HepG2 (cell line): Measurements from ENCODE around the gene EMC1. TPM values are rescaled to one million over a fixed set of nuclear protein-coding genes. Genes with fewer than 3 reads are reported as not detected.

Experiments
- EP300 ChIP-seq, 3 experiments: sonication (generic) in 1 of 3; formaldehyde crosslinking in 1 of 3; IDR thresholded peaks; 2 replicates each; pipeline versions ENCODE4 v1.5.1 to v1.6.1; 2011 to 2020; ENCODE audit warnings: low read depth in 2 of 3, low read length in 2 of 3, borderline replicate concordance in 1 of 3, improper control_type of control experiment in 1 of 3, mild to moderate bottlenecking in 1 of 3, missing genetic modification reagents in 1 of 3, moderate library complexity in 1 of 3
- HNRNPH1 ChIP-seq: fragments of 200-400 bp; formaldehyde crosslinking; optimal IDR thresholded peaks from 2 replicates; pipeline ENCODE3; 2017; ENCODE audit warnings: mild to moderate bottlenecking, low read depth, low read length
- RAD51 ChIP-seq: fragments of 450-650 bp; IDR thresholded peaks from 2 replicates; pipeline ENCODE4 v1.6.1; 2016; ENCODE audit warnings: borderline replicate concordance
- RNF2 ChIP-seq: fragments of 450-650 bp; conservative IDR thresholded peaks from 2 replicates; pipeline ENCODE4 v1.6.1; 2016; ENCODE audit warnings: low read depth
- ZFP41 ChIP-seq: sonication (generic); formaldehyde crosslinking; IDR thresholded peaks from 2 replicates; pipeline ENCODE4 v1.4.0; 2020; ENCODE audit warnings: mild to moderate bottlenecking, missing genetic modification reagents, borderline replicate concordance
- ZNF207 ChIP-seq: fragments of 450-650 bp; IDR thresholded peaks from 2 replicates; pipeline ENCODE4 v1.6.1; 2016; ENCODE audit warnings: antibody characterized with exemption, borderline replicate concordance
- ZNF644 ChIP-seq: IDR thresholded peaks from 2 replicates; pipeline ENCODE4 v1.6.1; 2016; ENCODE audit warnings: low read depth
- ZNF652 ChIP-seq: IDR thresholded peaks from 2 replicates; pipeline ENCODE4 v1.6.1; 2016; ENCODE audit warnings: low read depth, borderline replicate concordance
- polyA plus RNA-seq, 8 experiments: library from polyadenylated mRNA; depleted of rRNA in 3 of 8; stranded (reverse) in 7 of 8; unstranded in 1 of 8; fragments of >200 nt; fragmentation: Illumina TruSeq in 4 of 8; extraction: Trizol in 4 of 8; gene quantifications; 2 replicates each; pipeline versions ENCODE4 v1.2.1 to v1.2.3, GENCODE V29; 2011 to 2016; ENCODE audit warnings: low read depth in 4 of 8, missing spikeins in 1 of 8, mixed read lengths in 1 of 8; ENCODE audit not compliant: insufficient read depth in 1 of 8
- total RNA-seq, 5 experiments: library from RNA; depleted of rRNA; stranded (reverse); fragments of >200 nt; fragmentation: Illumina TruSeq; extraction: Trizol; gene quantifications; 2 replicates each; pipeline ENCODE4 v1.2.3, GENCODE V29; 2016; ENCODE audit warnings: low read depth in 1 of 5
- TF ChIP-seq, protein P1 (sequence below), 2 experiments: sonication (generic) in 1 of 2; formaldehyde crosslinking in 1 of 2; IDR thresholded peaks; 2 replicates each; pipeline versions ENCODE4 v1.4.0 to v1.6.1; 2018 to 2020; ENCODE audit warnings: missing genetic modification reagents in 2 of 2, borderline replicate concordance in 1 of 2, low read depth in 1 of 2, mild to moderate bottlenecking in 1 of 2, missing biosample characterization in 1 of 2
- TF ChIP-seq, protein P2 (sequence below): sonication (generic); formaldehyde crosslinking; IDR thresholded peaks from 2 replicates; pipeline ENCODE4 v1.4.0; 2020; ENCODE audit warnings: mild to moderate bottlenecking, missing genetic modification reagents, borderline replicate concordance

EMC1 gene
- total and polyA plus RNA-seq, 2 of the 13 experiments (the other 11 are each of a cell fraction or from before 2014, with no cell fraction given): 38.0 to 61.3 TPM

DNA sequence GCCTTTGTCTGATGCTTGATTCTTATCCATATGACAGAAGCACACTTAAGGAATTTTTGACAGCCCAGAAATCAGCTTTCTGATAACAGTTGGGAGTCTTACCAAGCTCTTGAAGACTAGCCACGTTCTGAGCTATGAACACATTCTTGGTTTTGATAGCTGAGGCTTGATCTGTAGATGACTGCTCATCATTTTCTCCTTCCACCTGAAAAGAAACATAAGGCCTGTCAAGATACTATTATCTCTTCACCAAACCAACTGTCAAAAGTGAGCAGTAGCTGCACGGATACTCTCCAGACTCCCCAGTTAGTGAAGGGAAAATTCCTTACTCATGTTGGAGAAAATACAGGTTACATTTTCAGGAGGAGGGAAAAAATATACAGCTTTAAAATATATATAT is 53.5 kb downstream of the EMC1 start (continued):
- TF ChIP-seq, protein P1, sequence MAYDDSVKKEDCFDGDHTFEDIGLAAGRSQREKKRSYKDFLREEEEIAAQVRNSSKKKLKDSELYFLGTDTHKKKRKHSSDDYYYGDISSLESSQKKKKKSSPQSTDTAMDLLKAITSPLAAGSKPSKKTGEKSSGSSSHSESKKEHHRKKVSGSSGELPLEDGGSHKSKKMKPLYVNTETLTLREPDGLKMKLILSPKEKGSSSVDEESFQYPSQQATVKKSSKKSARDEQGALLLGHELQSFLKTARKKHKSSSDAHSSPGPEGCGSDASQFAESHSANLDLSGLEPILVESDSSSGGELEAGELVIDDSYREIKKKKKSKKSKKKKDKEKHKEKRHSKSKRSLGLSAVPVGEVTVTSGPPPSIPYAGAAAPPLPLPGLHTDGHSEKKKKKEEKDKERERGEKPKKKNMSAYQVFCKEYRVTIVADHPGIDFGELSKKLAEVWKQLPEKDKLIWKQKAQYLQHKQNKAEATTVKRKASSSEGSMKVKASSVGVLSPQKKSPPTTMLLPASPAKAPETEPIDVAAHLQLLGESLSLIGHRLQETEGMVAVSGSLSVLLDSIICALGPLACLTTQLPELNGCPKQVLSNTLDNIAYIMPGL (CRISPR knock-in tag; IDR thresholded peaks at IDR 0.05; ENCODE audit: borderline replicate concordance in 1 of 2, low read depth in 1 of 2): no peak
- TF ChIP-seq RNF2 (no peak), ZFP41 (no peak), ZNF644 (CRISPR knock-in tag) (no peak), EP300 (IDR thresholded peaks at IDR 0.05; ENCODE audit: low read depth in 2 of 2, low read length in 2 of 2) (no peak), EP300 (CRISPR knock-in tag; IDR thresholded peaks at IDR 0.05; ENCODE audit: borderline replicate concordance) (no peak), ZNF207 (no peak), HNRNPH1 (no peak), RAD51 (no peak), ZNF652 (CRISPR knock-in tag) (no peak)
- TF ChIP-seq, protein P2, sequence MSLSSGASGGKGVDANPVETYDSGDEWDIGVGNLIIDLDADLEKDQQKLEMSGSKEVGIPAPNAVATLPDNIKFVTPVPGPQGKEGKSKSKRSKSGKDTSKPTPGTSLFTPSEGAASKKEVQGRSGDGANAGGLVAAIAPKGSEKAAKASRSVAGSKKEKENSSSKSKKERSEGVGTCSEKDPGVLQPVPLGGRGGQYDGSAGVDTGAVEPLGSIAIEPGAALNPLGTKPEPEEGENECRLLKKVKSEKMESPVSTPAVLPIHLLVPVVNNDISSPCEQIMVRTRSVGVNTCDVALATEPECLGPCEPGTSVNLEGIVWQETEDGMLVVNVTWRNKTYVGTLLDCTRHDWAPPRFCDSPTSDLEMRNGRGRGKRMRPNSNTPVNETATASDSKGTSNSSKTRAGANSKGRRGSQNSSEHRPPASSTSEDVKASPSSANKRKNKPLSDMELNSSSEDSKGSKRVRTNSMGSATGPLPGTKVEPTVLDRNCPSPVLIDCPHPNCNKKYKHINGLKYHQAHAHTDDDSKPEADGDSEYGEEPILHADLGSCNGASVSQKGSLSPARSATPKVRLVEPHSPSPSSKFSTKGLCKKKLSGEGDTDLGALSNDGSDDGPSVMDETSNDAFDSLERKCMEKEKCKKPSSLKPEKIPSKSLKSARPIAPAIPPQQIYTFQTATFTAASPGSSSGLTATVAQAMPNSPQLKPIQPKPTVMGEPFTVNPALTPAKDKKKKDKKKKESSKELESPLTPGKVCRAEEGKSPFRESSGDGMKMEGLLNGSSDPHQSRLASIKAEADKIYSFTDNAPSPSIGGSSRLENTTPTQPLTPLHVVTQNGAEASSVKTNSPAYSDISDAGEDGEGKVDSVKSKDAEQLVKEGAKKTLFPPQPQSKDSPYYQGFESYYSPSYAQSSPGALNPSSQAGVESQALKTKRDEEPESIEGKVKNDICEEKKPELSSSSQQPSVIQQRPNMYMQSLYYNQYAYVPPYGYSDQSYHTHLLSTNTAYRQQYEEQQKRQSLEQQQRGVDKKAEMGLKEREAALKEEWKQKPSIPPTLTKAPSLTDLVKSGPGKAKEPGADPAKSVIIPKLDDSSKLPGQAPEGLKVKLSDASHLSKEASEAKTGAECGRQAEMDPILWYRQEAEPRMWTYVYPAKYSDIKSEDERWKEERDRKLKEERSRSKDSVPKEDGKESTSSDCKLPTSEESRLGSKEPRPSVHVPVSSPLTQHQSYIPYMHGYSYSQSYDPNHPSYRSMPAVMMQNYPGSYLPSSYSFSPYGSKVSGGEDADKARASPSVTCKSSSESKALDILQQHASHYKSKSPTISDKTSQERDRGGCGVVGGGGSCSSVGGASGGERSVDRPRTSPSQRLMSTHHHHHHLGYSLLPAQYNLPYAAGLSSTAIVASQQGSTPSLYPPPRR (CRISPR knock-in tag): no peak
- TF ChIP-seq, all 625 proteins: peak for 0
